Hepatocyte (in vitro differentiated cells): ENCODE results near the gene SGO2.

Experiments
- CTCF ChIP-seq: fragments of 200-600 bp; sonication (generic); IDR thresholded peaks from 2 replicates; pipeline ENCODE4 v1.5.1; 2016; ENCODE audit warnings: antibody characterized with exemption, mild to moderate bottlenecking; ENCODE audit not compliant: poor library complexity
- EZH2 ChIP-seq: fragments of 200-600 bp; sonication (generic); IDR thresholded peaks from 2 replicates; pipeline ENCODE4 v1.6.1; 2016; ENCODE audit warnings: antibody characterized with exemption, mild to moderate bottlenecking, borderline replicate concordance
- EZH2phosphoT487 ChIP-seq: fragments of 200-600 bp; sonication (generic); IDR thresholded peaks from one replicate; pipeline ENCODE4 v1.6.1; 2018; ENCODE audit warnings: antibody characterized with exemption, mild to moderate bottlenecking, low read depth, moderate library complexity; ENCODE audit not compliant: unreplicated experiment, severe bottlenecking

GRCh38 chr2:200595913-200596312, 69.9 kb downstream of the SGO2 start:
- TF ChIP-seq EZH2, result no peak
- no peak for TF ChIP-seq CTCF
- TF ChIP-seq EZH2phosphoT487, result no peak
